HG02840 (cell line): ENCODE measurements around the gene PFKFB4.

Experiments used
- ATAC-seq: cut with Tn5 transposase; IDR thresholded peaks from one replicate; pipeline ENCODE4 v1.9.1; 2021; ENCODE audit warnings: mild to moderate bottlenecking, moderate library complexity, moderate number of reproducible peaks; ENCODE audit not compliant: unreplicated experiment, low FRiP score

PFKFB4 gene

DNA sequence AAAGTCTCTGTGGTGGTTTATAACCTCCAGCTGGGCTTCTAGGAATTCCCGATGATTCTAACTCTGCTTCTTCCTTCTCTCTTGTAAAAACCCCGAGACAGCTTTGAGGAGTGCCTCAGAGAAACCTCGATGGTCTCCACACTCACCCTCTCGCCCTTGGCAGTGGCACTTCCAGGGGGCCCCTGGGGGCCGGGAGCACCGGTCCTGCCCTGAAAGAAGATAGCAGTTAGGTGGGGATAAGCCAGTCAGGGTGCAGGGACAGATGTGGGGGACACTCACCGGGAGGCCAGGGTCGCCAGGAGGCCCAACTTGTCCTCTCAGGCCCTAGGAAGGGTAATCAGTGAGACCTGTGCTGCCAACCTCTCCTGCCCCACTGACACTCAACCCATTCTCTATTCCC, 28.8 kb upstream of the PFKFB4 start:
- ATAC-seq: no peak

DNA sequence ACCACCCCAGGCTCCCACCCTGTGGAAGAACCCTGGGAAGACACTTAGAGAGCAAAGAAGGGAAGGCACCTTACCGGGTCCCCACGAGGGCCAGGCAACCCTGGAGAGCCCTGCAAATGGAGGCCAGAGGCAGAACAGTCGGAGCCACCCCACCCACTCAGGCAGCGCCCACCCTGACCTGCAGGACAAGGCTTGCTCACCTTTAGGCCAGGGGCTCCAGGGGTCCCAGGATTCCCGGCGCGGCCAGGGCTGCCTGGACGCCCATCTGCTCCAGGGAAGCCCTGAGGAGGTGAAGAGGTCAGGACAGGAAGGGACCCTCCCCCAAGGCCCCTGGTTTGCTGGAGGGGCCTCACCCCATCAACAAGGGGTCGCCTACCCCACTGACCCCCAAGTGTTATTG, 28.2 kb upstream of the PFKFB4 start:
- no peak for ATAC-seq

GRCh38 chr3:48581621-48582481, 25.2 kb upstream of the PFKFB4 start:
- ATAC-seq: no peak

- no peak for ATAC-seq
Observed at GRCh38 chr3:48576647-48577046, 20.0 kb upstream of the PFKFB4 start.

GRCh38 chr3:48575366-48575765, 18.8 kb upstream of the PFKFB4 start:
- no peak for ATAC-seq

DNA sequence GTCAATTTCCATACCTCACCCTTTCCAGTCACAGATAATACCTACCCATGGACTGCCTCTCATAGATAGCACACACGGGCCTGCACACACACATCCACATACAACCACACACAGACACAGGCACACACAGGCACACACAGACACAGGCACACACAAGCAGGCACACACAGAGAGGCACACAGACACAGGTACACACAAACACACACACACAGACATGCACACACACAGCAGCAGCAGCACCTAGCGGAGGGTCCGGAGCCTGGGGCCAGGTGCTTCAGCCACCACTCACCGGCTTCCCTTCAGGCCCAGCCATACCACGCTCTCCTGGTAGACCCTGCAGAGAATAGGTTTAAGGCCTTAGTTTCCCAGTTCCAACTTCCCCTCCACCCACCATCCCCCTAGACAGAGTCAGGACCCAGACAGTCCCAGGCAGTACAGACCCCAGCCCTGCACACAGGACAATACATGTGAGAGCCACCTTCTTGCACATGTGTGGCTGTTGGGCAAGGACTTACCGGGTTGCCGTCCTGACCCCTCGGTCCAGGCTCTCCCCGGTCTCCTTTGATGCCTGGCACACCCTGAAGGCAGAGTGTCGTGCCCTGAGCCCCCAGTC, 17.5 kb upstream of the PFKFB4 start:
- ATAC-seq: no peak

DNA sequence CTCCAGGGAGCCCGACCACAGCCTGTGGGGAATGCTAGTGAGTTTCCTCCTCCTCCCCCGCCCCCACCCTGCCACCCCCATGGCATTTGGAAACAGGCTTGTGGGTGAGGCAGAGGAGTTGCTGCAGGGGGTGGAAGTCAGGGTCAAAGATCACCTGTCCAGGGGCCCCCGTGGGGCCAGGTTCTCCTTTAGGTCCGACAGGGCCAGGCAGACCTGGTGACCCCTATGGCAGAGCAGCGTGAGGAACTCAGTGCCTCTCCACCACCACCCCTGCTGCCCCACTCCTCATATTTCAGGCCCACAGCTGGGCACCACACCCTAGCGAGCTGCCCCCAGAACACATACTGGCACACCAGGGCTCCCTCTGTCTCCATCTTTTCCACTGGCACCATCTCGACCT, 15.9 kb upstream of the PFKFB4 start:
- ATAC-seq: no peak

DNA sequence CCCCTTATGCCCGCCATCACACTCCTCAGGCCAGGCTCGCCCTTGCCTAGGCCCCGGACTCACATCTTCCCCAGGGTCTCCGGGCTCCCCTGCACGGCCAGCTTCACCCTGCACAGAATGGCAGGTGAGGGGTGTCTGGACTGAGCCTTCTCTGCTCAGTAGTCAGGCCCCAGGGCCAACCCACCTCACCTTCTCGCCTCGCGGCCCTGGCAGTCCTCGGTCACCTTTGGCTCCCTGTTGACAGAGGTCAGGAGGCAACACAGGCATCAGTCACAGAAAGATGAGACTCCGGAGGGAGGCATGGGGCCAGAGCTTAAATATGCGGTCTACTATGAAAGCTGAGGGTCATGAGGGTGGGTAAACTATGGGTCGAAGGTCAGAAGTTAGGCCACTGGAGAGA, 15.3 kb upstream of the PFKFB4 start:
- ATAC-seq: no peak

DNA sequence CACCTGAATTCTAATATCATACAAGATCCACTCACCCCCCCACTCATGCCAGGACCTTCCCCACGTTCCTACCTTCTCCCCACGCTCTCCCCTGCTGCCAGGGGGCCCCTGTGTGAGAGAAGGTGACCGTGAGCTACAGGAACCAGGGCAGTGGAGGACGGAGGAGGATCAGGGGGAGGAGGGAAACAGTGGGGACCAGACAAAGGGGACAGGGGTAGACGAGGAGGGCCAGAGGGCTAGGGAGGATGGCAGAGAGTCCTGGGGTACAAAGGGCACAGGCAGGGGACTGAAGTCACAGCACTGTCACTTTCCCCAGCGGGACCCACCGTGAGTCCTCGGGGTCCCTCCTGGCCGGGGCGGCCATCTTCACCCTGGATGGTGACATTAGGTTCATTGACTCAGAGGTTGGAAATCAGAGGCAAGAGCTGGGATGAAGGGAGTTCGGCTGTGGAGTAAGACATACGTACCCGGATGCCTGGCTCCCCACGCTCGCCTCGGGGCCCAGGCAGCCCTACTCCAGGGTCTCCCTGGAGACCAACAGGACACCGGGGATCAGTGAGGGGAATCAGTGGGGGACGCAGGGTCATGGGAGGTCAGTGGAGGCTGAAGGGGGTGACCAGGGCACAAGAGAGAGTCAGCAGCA, 13.3 kb upstream of the PFKFB4 start:
- ATAC-seq: no peak

- no peak for ATAC-seq
Observed at GRCh38 chr3:48569400-48569799, 12.8 kb upstream of the PFKFB4 start.

- no peak for ATAC-seq
Observed at GRCh38 chr3:48568476-48568875, 11.9 kb upstream of the PFKFB4 start.

GRCh38 chr3:48567500-48567899, 10.9 kb upstream of the PFKFB4 start:
- no peak for ATAC-seq

GRCh38 chr3:48567090-48567489, 10.5 kb upstream of the PFKFB4 start:
- no peak for ATAC-seq

DNA sequence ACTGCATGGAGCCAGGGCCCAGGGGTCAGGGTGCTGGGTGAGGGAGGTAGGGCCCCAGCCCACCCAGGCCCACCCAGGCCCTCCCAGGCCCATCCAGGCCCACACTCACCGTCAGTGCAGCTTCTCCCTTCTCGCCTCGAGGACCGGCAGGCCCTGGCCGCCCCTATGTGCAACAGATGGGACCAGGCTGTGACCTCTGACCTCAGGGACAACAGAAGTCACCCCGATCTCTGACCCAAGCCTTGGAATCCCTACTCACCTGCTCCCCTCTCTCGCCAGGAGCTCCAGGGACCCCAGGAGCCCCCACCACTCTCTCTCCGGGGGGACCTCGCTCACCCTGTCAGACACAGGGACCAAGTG, 9.8 kb upstream of the PFKFB4 start:
- ATAC-seq: no peak

GRCh38 chr3:48565591-48566400, 9.2 kb upstream of the PFKFB4 start:
- no peak for ATAC-seq

- ATAC-seq: no peak
Observed at GRCh38 chr3:48565186-48565585, 8.6 kb upstream of the PFKFB4 start.

DNA sequence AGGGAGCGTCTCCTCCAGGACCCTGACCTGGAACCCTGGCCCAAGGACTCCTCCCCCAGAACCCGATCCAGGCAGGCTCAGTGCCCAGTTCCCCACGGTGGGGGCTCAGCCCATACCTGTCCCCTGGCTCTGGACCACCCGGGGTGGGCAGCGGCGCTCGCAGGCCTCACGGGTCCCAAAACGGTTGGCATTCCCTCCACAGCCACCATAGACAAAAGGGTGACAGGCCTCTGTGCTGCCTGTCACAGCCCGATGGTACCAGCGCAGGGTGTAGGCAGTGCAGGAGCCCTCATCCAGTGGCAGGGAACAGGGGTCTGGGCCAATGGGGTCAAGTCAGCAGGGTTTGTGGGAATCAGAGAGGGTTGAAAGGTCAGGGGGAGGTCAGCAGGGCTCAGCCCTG, 8.1 kb upstream of the PFKFB4 start:
- ATAC-seq: no peak

DNA sequence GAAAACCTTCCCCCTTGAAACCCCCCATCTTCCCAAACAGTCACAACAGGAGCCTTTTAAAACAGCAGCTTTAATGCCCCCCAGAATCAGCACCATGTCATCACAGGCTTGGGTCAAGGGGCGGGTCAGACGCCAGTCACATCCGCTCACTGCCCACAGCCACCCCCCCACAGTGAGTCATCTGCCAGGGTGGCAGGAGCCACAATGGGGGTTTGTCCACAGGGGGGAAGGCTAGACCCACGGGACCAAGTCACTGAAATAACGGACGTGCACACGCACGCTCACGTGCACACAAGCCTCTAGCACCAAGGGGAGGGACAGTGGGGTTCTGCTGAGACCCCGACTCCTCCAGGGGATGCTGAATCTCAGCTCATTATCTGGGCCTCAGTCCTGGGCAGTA, 7.4 kb upstream of the PFKFB4 start:
- no peak for ATAC-seq

- ATAC-seq: no peak
Observed at GRCh38 chr3:48563382-48563918, 6.8 kb upstream of the PFKFB4 start, which contains the start of gene UCN2. TSS of gene UCN2 (minus strand) at chr3:48563781. CDS start at chr3:48563124, 657 bp downstream.

DNA sequence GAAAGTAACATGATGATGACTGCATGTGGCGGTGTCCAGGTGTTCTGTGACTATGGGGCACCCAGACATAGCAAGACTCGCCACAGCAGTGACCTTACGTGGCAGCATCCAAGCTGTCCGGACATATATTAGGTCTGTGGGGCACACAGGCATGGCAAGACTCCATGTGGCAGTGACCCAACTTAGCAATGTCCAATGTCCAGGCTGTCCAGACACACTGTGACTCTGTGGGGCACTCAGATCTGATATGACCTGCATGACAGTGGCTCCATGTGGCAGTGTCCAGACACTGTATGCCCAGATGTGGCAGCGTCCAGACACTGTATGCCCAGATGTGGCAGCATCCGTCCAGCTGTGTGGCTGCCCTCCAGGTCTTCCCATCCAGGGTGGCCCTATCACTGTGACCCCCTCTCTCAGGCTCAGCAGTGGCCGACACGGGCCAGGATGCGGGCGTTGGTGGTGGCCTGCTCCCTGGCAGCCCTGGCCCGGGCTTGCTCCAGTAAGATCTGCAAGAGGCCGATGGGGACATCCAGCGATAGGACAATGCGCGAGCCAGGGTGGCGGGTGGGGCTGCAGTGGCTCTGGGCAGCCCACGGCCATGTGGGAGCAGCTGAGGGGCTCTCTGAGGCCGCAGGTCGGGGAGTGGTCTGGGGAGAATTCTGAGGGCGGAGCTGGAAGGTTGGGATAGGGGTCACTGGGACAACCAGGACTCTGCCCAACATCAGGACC, 5.9 kb upstream of the PFKFB4 start:
- no peak for ATAC-seq
